GM12873 (cell line): ENCODE measurements around the gene GRK5.

Source experiments
- TF ChIP-seq, protein P1 (sequence below): IDR thresholded peaks from 2 replicates; pipeline ENCODE4 v1.5.1; 2012; ENCODE audit warnings: low read depth, mild to moderate bottlenecking, moderate library complexity, low read length, control low read depth; ENCODE audit not compliant: insufficient read depth; ENCODE audit errors: missing control alignments

The GRK5 gene

DNA sequence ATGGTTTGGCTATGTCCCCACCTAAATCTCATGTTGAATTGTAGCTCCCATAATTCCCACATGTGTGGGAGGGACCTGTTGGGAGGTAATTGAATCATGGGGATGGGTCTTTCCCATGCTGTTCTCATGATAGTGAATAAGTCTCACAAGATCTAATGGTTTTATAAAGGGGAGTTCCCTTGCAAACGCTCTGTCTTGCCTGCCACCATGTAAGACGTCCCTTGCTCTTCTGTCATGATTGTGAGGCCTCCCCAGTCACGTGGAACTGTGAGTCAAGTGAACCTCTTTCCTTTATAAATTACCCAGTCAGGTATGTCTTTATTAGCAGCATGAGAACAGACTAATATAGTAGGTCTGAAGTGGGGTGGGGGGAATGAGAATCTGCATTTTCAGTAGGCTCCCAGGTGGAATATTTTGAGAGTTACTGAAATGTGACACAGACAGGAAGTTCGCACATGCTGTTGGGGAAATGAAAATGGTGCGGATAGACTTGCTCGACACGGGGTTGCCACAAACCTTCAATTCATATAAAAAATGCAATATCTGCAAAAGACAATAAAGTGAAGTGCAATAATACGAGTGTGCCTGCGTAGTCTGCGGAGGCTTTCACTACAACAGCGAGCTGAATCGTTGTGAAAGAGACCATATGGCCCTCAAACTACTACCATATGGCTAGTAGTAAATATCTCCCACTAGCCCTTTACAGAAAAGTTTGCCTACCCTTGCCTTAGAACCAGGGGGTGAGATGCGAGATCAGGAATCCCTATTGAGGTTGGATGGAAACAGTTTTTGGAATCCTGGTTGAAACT, 166.1 kb downstream of the GRK5 start:
- TF ChIP-seq, protein P1, sequence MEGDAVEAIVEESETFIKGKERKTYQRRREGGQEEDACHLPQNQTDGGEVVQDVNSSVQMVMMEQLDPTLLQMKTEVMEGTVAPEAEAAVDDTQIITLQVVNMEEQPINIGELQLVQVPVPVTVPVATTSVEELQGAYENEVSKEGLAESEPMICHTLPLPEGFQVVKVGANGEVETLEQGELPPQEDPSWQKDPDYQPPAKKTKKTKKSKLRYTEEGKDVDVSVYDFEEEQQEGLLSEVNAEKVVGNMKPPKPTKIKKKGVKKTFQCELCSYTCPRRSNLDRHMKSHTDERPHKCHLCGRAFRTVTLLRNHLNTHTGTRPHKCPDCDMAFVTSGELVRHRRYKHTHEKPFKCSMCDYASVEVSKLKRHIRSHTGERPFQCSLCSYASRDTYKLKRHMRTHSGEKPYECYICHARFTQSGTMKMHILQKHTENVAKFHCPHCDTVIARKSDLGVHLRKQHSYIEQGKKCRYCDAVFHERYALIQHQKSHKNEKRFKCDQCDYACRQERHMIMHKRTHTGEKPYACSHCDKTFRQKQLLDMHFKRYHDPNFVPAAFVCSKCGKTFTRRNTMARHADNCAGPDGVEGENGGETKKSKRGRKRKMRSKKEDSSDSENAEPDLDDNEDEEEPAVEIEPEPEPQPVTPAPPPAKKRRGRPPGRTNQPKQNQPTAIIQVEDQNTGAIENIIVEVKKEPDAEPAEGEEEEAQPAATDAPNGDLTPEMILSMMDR = no peak

DNA sequence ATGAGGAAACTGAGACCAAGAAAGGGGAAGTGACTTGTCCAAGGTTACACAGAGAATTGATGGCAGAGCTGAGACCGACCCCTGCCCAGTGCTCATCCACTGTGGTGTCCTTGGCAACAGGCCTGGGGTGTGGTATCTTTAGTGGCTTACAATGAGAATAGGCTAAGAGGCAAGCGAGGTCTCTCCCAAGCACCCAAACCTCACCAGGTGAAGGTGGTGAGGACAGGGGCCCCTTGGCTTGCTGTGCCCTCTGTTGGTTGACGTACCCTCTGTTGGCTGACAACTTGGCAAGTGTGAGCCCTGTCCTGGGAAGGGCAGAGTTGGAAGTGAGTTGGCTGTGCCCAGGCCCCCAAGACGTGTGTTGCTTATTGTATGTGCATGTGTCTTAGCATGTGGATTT, 166.9 kb downstream of the GRK5 start:
- TF ChIP-seq, protein P1 = no peak

DNA sequence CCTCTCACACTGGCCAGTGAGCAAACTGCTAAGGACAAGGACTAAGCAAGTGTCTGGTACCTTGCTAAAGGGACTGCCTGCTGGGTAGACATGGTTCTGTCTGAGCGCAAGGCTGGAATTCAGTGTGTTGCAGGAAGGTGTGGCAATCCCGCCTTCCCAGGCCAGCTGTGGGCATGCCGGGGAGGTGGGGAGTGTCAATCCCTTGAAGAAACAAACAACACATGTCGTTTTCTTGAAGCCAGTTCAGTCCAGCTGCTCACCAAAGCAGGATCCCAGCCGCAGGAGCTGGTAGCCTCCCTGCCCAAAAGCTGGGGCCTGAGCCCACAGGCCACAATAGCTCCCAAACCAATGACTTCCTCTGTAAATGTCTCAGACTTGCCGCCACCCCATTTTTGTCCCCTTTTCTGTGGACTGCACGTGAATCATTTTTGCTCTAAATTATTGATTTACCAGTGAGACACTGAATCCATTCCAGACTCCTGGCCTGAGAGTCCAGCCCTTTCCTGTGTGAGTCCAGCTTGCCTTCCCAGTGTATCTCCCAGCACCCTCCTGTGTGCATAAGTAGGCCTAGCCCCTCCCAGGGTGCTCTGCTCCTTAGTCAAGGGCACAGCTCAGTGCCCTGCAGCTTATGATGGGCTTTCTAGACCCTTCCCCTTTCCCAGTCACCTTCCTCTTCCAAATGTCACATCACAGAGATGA, 168.4 kb downstream of the GRK5 start:
- TF ChIP-seq, protein P1 = no peak

DNA sequence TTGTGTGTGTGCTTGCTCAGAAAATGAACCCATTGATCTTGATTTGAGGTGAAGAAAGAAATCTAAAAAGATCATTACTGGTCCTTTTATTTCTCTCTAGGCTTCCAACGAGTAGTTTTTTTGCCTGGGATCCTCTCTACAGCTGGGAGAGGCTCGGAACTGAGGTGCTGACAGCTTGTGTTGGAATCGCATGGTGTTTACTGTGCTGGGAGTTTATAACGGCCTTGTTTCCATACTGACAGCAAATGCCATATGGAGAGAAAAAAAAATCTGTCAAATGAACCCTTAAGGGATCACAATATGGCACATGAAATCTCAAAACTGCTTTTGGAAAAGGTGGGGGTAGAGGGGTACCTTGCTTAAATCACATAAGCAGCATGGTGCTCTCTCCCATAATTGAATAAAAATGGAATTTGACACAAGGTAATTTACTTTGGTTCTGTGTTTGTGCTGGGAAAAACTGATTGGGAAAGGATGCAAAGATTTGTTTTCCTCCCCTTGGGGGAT, 170.1 kb downstream of the GRK5 start:
- TF ChIP-seq, protein P1 = no peak

DNA sequence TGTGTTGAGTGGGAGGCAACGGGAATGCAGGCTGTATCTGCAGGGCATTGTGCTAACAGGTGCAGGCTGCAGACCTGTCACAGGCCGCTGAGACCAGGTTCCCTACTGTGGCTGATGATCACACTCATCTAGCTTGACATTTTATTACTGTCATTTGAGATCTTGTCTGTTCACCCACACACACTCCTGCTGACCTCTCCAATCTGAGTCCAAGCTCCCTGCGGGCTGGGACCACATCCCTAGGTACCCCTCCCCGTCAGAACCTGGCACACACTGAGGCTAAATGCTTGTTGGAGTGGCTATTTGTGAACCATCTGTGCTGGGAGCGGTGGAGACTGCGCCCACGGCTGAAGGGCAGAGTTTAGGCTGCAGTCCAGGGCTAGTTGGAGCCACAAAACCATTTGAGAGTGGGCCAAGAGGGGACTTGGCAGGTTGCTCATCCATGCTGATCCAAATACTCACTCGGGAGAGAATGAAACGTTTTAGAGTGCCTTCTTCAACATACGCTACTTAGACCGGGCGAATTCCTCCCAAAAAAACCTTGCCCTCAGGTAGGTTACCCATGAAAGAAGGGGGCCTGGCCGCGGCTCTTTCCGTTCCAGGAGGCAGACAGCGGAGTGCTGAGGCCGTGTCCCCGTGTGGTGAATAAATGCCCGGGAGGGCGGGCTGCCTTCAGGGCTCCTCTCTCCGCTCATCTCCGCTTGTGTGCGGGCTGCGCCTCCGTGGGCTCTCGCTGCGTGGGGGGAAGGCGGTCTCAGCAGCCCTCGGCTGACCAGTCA, 170.8 kb downstream of the GRK5 start:
- TF ChIP-seq, protein P1 = no peak

DNA sequence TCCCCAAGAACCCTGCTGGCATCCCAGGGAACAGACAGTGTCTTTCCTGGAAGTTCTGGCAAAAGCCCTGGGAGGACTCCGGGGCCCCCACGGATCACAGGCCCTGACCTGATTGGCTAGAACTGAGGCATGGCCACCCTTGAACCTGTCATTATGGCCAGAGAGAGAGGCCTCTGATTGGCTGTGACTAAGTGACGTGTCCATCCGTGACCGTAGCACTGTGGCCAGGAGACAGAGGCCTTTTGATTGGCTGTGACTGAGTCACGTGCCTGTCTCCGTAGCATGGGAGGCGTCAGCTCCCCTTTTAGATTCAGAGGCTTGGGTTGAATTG, 171.3 kb downstream of the GRK5 start:
- TF ChIP-seq, protein P1 = no peak
